IMR-90 (cell line): Measurements from ENCODE around the gene DNM2. TPM values are rescaled to one million over a fixed set of nuclear protein-coding genes. Genes with fewer than 3 reads are reported as not detected.

ENCODE experiments used
- ATAC-seq: fragments of 200-7000 bp; cut with Tn5 transposase; 2 replicates; pipeline ENCODE4 v1.9.1; 2020; ENCODE audit warnings: low read depth, mild to moderate bottlenecking, moderate library complexity
- BruUV-seq: library from RNA; stranded (reverse); fragments of 400-500 nt; replicated peaks from 2 replicates; lab custom pipeline; 2021; lab: Mats Ljungman, UMichigan
- CTCF ChIA-PET: fragments of 300-600 bp; formaldehyde crosslinking; extraction: SDS; loops from one replicate; lab custom pipeline; 2021; ENCODE audit warnings: antibody characterized with exemption; lab: Yijun Ruan, JAX
- POLR2A ChIA-PET: fragments of 300-600 bp; sonication (Branson Sonifier 250); formaldehyde crosslinking; loops from one replicate; lab custom pipeline; 2022; ENCODE audit warnings: antibody characterized with exemption; ENCODE audit not compliant: unreplicated experiment; lab: Charles Lee
- DNase-seq: peaks from one replicate; pipeline ENCODE4 v3.0.0; 2013
- H2AFZ ChIP-seq: replicated peaks from 2 replicates; pipeline ENCODE3; 2013; ENCODE audit warnings: low read length, mild to moderate bottlenecking; ENCODE audit not compliant: poor library complexity
- H2AK5ac ChIP-seq: 2 replicates; pipeline ENCODE4 v1.6.1; 2013; ENCODE audit warnings: low read depth, low read length, inconsistent platforms
- H2AK9ac ChIP-seq: replicated peaks from 2 replicates; pipeline ENCODE3; 2013; ENCODE audit warnings: mild to moderate bottlenecking, low read depth, low read length, moderate library complexity; ENCODE audit not compliant: poor library complexity
- H2BK120ac ChIP-seq: 2 replicates; pipeline ENCODE4 v1.6.1; 2013; ENCODE audit warnings: low read depth, low read length, inconsistent platforms
- H2BK15ac ChIP-seq: 3 replicates; pipeline ENCODE4 v1.6.1; 2013; ENCODE audit warnings: low read depth, low read length, inconsistent platforms
- H2BK20ac ChIP-seq: 2 replicates; pipeline ENCODE4 v1.6.1; 2013; ENCODE audit warnings: low read depth, mild to moderate bottlenecking, inconsistent platforms, low read length, moderate library complexity
- H2BK5ac ChIP-seq: 2 replicates; pipeline ENCODE4 v1.6.1; 2013; ENCODE audit warnings: mild to moderate bottlenecking, low read depth, low read length, inconsistent platforms; ENCODE audit not compliant: poor library complexity, severe bottlenecking
- H3K14ac ChIP-seq: replicated peaks from 2 replicates; pipeline ENCODE4 v1.6.1; 2013; ENCODE audit warnings: low read depth, low read length, inconsistent platforms
- H3K18ac ChIP-seq: 2 replicates; pipeline ENCODE4 v1.6.1; 2013; ENCODE audit warnings: low read depth, low read length, control low read depth
- H3K23ac ChIP-seq: 2 replicates; pipeline ENCODE4 v1.6.1; 2013; ENCODE audit warnings: low read depth, low read length, inconsistent platforms
- H3K27ac ChIP-seq: 2 replicates; pipeline ENCODE4 v1.5.1; 2013; ENCODE audit warnings: mild to moderate bottlenecking, control low read depth, low read length; ENCODE audit not compliant: insufficient read depth
- H3K27me3 ChIP-seq: 2 replicates; pipeline ENCODE4 v1.6.1; 2013; ENCODE audit warnings: low read length; ENCODE audit not compliant: control insufficient read depth, insufficient read depth
- H3K36me3 ChIP-seq: 2 replicates; pipeline ENCODE4 v1.6.1; 2013; ENCODE audit warnings: low read length, mixed read lengths; ENCODE audit not compliant: control insufficient read depth, insufficient read depth
- H3K4ac ChIP-seq: 2 replicates; pipeline ENCODE4 v1.6.1; 2013; ENCODE audit warnings: low read depth, low read length, inconsistent platforms
- H3K4me1 ChIP-seq: 2 replicates; pipeline ENCODE4 v1.6.1; 2013; ENCODE audit warnings: low read length, mixed read lengths; ENCODE audit not compliant: control insufficient read depth, insufficient read depth
- H3K4me2 ChIP-seq: 2 replicates; pipeline ENCODE4 v1.6.1; 2013; ENCODE audit warnings: low read depth, mild to moderate bottlenecking, control low read depth, low read length, moderate library complexity
- H3K4me3 ChIP-seq: 2 replicates; pipeline ENCODE4 v1.5.1; 2013; ENCODE audit warnings: low read depth, mild to moderate bottlenecking, control low read depth, low read length, moderate library complexity; ENCODE audit not compliant: insufficient read depth
- H3K56ac ChIP-seq: 2 replicates; pipeline ENCODE4 v1.6.1; 2013; ENCODE audit warnings: low read length, inconsistent platforms; ENCODE audit not compliant: insufficient read depth; ENCODE audit errors: extremely low read depth
- H3K79me1 ChIP-seq, 2 experiments: 2 replicates each; pipeline ENCODE4 v1.6.1; 2013; ENCODE audit warnings: low read length in 2 of 2, inconsistent platforms in 1 of 2, low read depth in 1 of 2
- H3K9ac ChIP-seq: 2 replicates; pipeline ENCODE4 v1.6.1; 2013; ENCODE audit warnings: low read depth, low read length, control low read depth
- H3K9me1 ChIP-seq: 2 replicates; pipeline ENCODE4 v1.6.1; 2013; ENCODE audit warnings: low read length, inconsistent platforms; ENCODE audit not compliant: insufficient read depth
- H3K9me3 ChIP-seq: 2 replicates; pipeline ENCODE4 v1.6.1; 2013; ENCODE audit warnings: low read length; ENCODE audit not compliant: control insufficient read depth, insufficient read depth
- H4K20me1 ChIP-seq: 2 replicates; pipeline ENCODE4 v1.6.1; 2013; ENCODE audit warnings: low read length, inconsistent platforms; ENCODE audit not compliant: insufficient read depth
- H4K5ac ChIP-seq: 2 replicates; pipeline ENCODE4 v1.6.1; 2013; ENCODE audit warnings: mild to moderate bottlenecking, low read depth, low read length, control low read depth
- H4K8ac ChIP-seq, 2 experiments: 2 replicates each; pipeline ENCODE4 v1.6.1; 2013; ENCODE audit warnings: low read depth in 2 of 2, low read length in 2 of 2, control low read depth in 1 of 2, inconsistent platforms in 1 of 2
- H4K91ac ChIP-seq: 2 replicates; pipeline ENCODE4 v1.6.1; 2013; ENCODE audit warnings: low read depth, low read length, inconsistent platforms; ENCODE audit not compliant: insufficient read depth
- BHLHE40 ChIP-seq: fragments of 150-350 bp; IDR thresholded peaks from 2 replicates; pipeline ENCODE4 v1.6.1; 2016; ENCODE audit warnings: mild to moderate bottlenecking, low read depth, low read length
- CEBPB ChIP-seq: IDR thresholded peaks from 2 replicates; pipeline ENCODE4 v1.6.1; 2012; ENCODE audit warnings: low read depth, low read length, improper control_type of control experiment
- CHD1 ChIP-seq: IDR thresholded peaks from 2 replicates; pipeline ENCODE4 v1.6.1; 2012; ENCODE audit warnings: low read depth, low read length, improper control_type of control experiment
- FOS ChIP-seq: fragments of 150-350 bp; IDR thresholded peaks from 2 replicates; pipeline ENCODE4 v1.6.1; 2016; ENCODE audit warnings: low read depth, low read length
- MAFK ChIP-seq: IDR thresholded peaks from 2 replicates; pipeline ENCODE4 v1.6.1; 2012; ENCODE audit warnings: low read depth, low read length, improper control_type of control experiment
- MAZ ChIP-seq: IDR thresholded peaks from 2 replicates; pipeline ENCODE4 v1.6.1; 2012; ENCODE audit warnings: low read depth, mild to moderate bottlenecking, low read length, improper control_type of control experiment, moderate library complexity, borderline replicate concordance
- MXI1 ChIP-seq: IDR thresholded peaks from 2 replicates; pipeline ENCODE4 v1.6.1; 2012; ENCODE audit warnings: low read depth, mild to moderate bottlenecking, low read length, moderate library complexity, borderline replicate concordance
- POLR2A ChIP-seq: IDR thresholded peaks from 2 replicates; pipeline ENCODE4 v1.6.1; 2012; ENCODE audit warnings: mild to moderate bottlenecking, low read depth, low read length
- RAD21 ChIP-seq: IDR thresholded peaks from 2 replicates; pipeline ENCODE4 v1.6.1; 2012; ENCODE audit warnings: low read length, improper control_type of control experiment
- RCOR1 ChIP-seq: IDR thresholded peaks from 2 replicates; pipeline ENCODE4 v1.6.1; 2012; ENCODE audit warnings: mild to moderate bottlenecking, low read length, improper control_type of control experiment; ENCODE audit not compliant: insufficient replicate concordance
- RFX5 ChIP-seq: IDR thresholded peaks from 2 replicates; pipeline ENCODE4 v1.8.0; 2012; ENCODE audit warnings: low read depth, mild to moderate bottlenecking, low read length, moderate library complexity
- WGBS, 2 experiments: methylation state at CpG; one replicate each; pipeline versions ENCODE4 v1.1.5 to v1.1.7; 2013; ENCODE audit warnings: missing lambda C conversion rate in 2 of 2; ENCODE audit not compliant: insufficient read length in 1 of 2; ENCODE audit errors: extremely low coverage in 2 of 2; 5-methylcytosine and 5-hydroxymethylcytosine counted together
- dilution Hi-C: fragments of 300-500 bp; cut with HindIII; formaldehyde crosslinking; loops from one replicate; pipeline ENCODE4 v1.14.3; 2018; ENCODE audit warnings: low sequenced_read_pairs; ENCODE audit not compliant: unreplicated experiment
- in situ Hi-C: fragments of 300-500 bp; cut with MboI; formaldehyde crosslinking; loops from 3 replicates; pipeline ENCODE4 v1.14.3; 2019; ENCODE audit warnings: low sequenced_read_pairs, inconsistent platforms, mixed read lengths
- intact Hi-C: fragments of 100-400 bp; cut with micrococcal nuclease; formaldehyde crosslinking; loops from 2 replicates; pipeline ENCODE4 v1.10.0; 2022
- polyA plus RNA-seq, 3 experiments: library from polyadenylated mRNA; depleted of rRNA; stranded (reverse); fragments of >200 nt; gene quantifications; 2 replicates each; pipeline ENCODE4 v1.2.3, GENCODE V29; 2012; ENCODE audit warnings: low replicate concordance in 1 of 3
- total RNA-seq: library from RNA; depleted of rRNA; stranded (reverse); fragments of >200 nt; gene quantifications from 2 replicates; pipeline ENCODE4 v1.2.3, GENCODE V29; 2012
- TF ChIP-seq, protein P1 (sequence below): fragments of 150-350 bp; IDR thresholded peaks from 2 replicates; pipeline ENCODE4 v1.6.1; 2016; ENCODE audit warnings: low read depth, mild to moderate bottlenecking, low read length, moderate library complexity, borderline replicate concordance
- TF ChIP-seq, protein P2 (sequence below): conservative IDR thresholded peaks from 2 replicates; pipeline ENCODE4 v1.5.1; 2012; ENCODE audit warnings: mild to moderate bottlenecking, low read depth, low read length, improper control_type of control experiment
- TF ChIP-seq, protein P3 (sequence below): fragments of 150-350 bp; IDR thresholded peaks from 2 replicates; pipeline ENCODE4 v1.6.1; 2017; ENCODE audit warnings: mild to moderate bottlenecking, antibody characterized with exemption, low read length, low read depth

DNM2 gene
- total and polyA plus RNA-seq, 2 of the 4 experiments (the other 2 are of a cell fraction) = 55.6 to 74.2 TPM

DNA sequence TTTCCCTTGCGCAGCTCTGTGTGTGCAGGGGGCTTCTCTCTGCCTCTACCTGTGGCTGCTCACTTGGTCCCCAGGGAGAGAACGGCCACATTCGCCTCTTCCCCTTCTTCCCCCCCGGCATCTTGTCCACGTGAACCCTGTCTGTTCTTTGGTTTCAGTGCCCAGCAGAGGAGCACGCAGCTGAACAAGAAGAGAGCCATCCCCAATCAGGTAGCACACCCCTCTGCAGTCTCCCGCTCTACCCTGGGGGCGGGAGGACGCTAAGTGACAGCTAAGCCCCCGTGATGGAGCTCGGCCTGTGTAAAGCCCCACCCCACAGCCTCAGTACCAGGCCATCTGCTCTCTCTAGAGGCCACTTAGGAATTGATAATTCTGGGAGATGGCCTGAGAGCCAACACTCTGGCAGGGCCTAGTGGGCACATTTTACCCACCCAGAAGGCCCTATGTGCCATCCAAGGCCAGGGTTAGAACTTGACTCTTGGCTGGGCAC, 87.9 kb downstream of the DNM2 start:
- no peaks in the 10 kb centered on the region for H3K27me3 ChIP-seq
- WGBS, 2 experiments = 94% methylated on average over 5 of the region's 11 CpGs; no CpG with 5 or more reads in 1 of the 2 experiments
- ATAC-seq (no peak), DNase-seq (no peak)
- no peak overlapping the region for H4K5ac ChIP-seq
- no peak overlapping the region for H3K14ac ChIP-seq
- no peak overlapping the region for H2BK5ac ChIP-seq
- no peaks in the 10 kb centered on the region for H3K9me3 ChIP-seq
- no peaks in the 10 kb centered on the region; the same call in 1 of the 2 replicates for H3K9me1 ChIP-seq
- H3K56ac ChIP-seq = no peak overlapping the region
- H3K4me1 ChIP-seq = no peaks in the 10 kb centered on the region
- no peak overlapping the region for H2BK20ac ChIP-seq
- intact Hi-C loops = no loop called here
- no TSS peak for BruUV-seq
- no peak overlapping the region for H2AFZ ChIP-seq
- no peak overlapping the region for H3K27ac ChIP-seq
- dilution Hi-C loops = no loop called here
- H3K23ac ChIP-seq = no peak overlapping the region
- POLR2A ChIA-PET = no interaction called here
- H2BK15ac ChIP-seq = no peak overlapping the region
- H3K9ac ChIP-seq = no peak overlapping the region
- H3K4me3 ChIP-seq = no peak overlapping the region
- no peak overlapping the region for H3K4me2 ChIP-seq
- no peak overlapping the region for H3K4ac ChIP-seq
- peaks cover 66% of the 10 kb centered on the region for H3K36me3 ChIP-seq
- H4K20me1 ChIP-seq = no peaks in the 10 kb centered on the region; the same call in 1 of the 2 replicates
- no peak overlapping the region for H4K8ac ChIP-seq
- TF ChIP-seq FOS (no peak), CHD1 (no peak), POLR2A (no peak), MAFK (no peak), RCOR1 (no peak), RFX5 (no peak), RAD21 (no peak), CEBPB (no peak), MXI1 (no peak), BHLHE40 (no peak), MAZ (no peak)
- TF ChIP-seq, protein P1, sequence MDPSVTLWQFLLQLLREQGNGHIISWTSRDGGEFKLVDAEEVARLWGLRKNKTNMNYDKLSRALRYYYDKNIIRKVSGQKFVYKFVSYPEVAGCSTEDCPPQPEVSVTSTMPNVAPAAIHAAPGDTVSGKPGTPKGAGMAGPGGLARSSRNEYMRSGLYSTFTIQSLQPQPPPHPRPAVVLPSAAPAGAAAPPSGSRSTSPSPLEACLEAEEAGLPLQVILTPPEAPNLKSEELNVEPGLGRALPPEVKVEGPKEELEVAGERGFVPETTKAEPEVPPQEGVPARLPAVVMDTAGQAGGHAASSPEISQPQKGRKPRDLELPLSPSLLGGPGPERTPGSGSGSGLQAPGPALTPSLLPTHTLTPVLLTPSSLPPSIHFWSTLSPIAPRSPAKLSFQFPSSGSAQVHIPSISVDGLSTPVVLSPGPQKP = no peak
- TF ChIP-seq, protein P2, sequence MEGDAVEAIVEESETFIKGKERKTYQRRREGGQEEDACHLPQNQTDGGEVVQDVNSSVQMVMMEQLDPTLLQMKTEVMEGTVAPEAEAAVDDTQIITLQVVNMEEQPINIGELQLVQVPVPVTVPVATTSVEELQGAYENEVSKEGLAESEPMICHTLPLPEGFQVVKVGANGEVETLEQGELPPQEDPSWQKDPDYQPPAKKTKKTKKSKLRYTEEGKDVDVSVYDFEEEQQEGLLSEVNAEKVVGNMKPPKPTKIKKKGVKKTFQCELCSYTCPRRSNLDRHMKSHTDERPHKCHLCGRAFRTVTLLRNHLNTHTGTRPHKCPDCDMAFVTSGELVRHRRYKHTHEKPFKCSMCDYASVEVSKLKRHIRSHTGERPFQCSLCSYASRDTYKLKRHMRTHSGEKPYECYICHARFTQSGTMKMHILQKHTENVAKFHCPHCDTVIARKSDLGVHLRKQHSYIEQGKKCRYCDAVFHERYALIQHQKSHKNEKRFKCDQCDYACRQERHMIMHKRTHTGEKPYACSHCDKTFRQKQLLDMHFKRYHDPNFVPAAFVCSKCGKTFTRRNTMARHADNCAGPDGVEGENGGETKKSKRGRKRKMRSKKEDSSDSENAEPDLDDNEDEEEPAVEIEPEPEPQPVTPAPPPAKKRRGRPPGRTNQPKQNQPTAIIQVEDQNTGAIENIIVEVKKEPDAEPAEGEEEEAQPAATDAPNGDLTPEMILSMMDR = no peak
- TF ChIP-seq, protein P3, sequence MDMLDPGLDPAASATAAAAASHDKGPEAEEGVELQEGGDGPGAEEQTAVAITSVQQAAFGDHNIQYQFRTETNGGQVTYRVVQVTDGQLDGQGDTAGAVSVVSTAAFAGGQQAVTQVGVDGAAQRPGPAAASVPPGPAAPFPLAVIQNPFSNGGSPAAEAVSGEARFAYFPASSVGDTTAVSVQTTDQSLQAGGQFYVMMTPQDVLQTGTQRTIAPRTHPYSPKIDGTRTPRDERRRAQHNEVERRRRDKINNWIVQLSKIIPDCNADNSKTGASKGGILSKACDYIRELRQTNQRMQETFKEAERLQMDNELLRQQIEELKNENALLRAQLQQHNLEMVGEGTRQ = no peak
- CTCF ChIA-PET = interaction anchor here (1.4 kb wide), 1 partner anchor 59 kb away, joined by 4 read pairs; no protein-coding TSS in a partner anchor
- H2AK5ac ChIP-seq = no peak overlapping the region
- H4K91ac ChIP-seq = no peak overlapping the region
- H3K18ac ChIP-seq = no peak overlapping the region
- H3K79me1 ChIP-seq = peaks cover 0 to 12% of the 10 kb centered on the region in 2 experiments; a peak in 1 of 4 replicates
- H2BK120ac ChIP-seq = no peak overlapping the region
- in situ Hi-C loops = no loop called here
- no peak overlapping the region for H2AK9ac ChIP-seq
